Measurements from ENCODE around the gene PBOV1.

GRCh38 chr6:138226700-138227315, 8.5 kb upstream of the PBOV1 start:
- TF ChIP-seq, protein P1, sequence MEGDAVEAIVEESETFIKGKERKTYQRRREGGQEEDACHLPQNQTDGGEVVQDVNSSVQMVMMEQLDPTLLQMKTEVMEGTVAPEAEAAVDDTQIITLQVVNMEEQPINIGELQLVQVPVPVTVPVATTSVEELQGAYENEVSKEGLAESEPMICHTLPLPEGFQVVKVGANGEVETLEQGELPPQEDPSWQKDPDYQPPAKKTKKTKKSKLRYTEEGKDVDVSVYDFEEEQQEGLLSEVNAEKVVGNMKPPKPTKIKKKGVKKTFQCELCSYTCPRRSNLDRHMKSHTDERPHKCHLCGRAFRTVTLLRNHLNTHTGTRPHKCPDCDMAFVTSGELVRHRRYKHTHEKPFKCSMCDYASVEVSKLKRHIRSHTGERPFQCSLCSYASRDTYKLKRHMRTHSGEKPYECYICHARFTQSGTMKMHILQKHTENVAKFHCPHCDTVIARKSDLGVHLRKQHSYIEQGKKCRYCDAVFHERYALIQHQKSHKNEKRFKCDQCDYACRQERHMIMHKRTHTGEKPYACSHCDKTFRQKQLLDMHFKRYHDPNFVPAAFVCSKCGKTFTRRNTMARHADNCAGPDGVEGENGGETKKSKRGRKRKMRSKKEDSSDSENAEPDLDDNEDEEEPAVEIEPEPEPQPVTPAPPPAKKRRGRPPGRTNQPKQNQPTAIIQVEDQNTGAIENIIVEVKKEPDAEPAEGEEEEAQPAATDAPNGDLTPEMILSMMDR (IDR thresholded peaks at IDR 0.05): no peak
- no peak for TF ChIP-seq EP300 (IDR thresholded peaks at IDR 0.05)

Measured in tibial nerve (tissue), 4 donors.